HCT116 (cell line): ENCODE measurements around the gene PPP2R5C.

Experiments used
- ELF1 ChIP-seq: IDR thresholded peaks from 2 replicates; pipeline ENCODE4 v1.6.1; 2012; ENCODE audit warnings: low read depth, borderline replicate concordance
- EZH2 ChIP-seq: fragments of 200-600 bp; sonication (generic); IDR thresholded peaks from 2 replicates; pipeline ENCODE4 v1.6.1; 2017; ENCODE audit warnings: antibody characterized with exemption, mixed run types
- EZH2phosphoT487 ChIP-seq: fragments of 200-600 bp; IDR thresholded peaks from 2 replicates; pipeline ENCODE4 v1.6.1; 2018; ENCODE audit warnings: antibody characterized with exemption, borderline replicate concordance
- JUND ChIP-seq: IDR thresholded peaks from 2 replicates; pipeline ENCODE4 v1.6.1; 2012
- POLR2A ChIP-seq: IDR thresholded peaks from 2 replicates; pipeline ENCODE4 v1.7.0; 2011; ENCODE audit warnings: borderline replicate concordance; ENCODE audit not compliant: insufficient read depth, insufficient read length; ENCODE audit errors: extremely low read depth
- TF ChIP-seq, protein P1 (sequence below), 3 experiments: fragments of 200-600 bp in 1 of 3; sonication (generic) in 1 of 3; IDR thresholded peaks in 2 of 3; conservative IDR thresholded peaks in 1 of 3; 2 replicates each; pipeline ENCODE4 v1.5.1; 2012 to 2017; ENCODE audit warnings: low read depth in 2 of 3, low read length in 2 of 3, antibody characterized with exemption in 1 of 3, borderline replicate concordance in 1 of 3, control low read depth in 1 of 3, mild to moderate bottlenecking in 1 of 3, mixed read lengths in 1 of 3, mixed run types in 1 of 3, moderate library complexity in 1 of 3; ENCODE audit not compliant: insufficient read depth in 1 of 3
- TF ChIP-seq, protein P2 (sequence below): IDR thresholded peaks from 2 replicates; pipeline ENCODE4 v1.6.1; 2012

DNA sequence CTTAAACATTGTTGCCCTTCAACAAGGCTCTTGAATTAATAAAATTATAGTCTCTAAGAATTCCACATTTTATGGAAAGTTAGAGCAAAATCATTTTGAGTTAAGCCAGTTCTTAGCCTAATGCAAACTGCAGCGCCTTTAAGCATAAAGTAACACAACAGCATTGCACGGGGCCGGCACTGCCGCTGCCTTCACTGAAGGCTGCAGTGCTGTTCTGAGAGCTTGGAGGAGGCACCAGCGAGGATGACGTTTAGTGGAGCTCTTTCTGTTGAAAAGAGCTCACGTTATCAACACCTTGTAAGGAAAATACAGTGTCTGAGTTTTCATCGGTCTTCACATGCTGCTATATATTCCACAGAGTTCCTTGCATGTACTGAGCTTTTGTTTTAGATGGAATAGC lies 164.6 kb downstream of the PPP2R5C start:
- TF ChIP-seq ELF1: no peak
- TF ChIP-seq, protein P1, sequence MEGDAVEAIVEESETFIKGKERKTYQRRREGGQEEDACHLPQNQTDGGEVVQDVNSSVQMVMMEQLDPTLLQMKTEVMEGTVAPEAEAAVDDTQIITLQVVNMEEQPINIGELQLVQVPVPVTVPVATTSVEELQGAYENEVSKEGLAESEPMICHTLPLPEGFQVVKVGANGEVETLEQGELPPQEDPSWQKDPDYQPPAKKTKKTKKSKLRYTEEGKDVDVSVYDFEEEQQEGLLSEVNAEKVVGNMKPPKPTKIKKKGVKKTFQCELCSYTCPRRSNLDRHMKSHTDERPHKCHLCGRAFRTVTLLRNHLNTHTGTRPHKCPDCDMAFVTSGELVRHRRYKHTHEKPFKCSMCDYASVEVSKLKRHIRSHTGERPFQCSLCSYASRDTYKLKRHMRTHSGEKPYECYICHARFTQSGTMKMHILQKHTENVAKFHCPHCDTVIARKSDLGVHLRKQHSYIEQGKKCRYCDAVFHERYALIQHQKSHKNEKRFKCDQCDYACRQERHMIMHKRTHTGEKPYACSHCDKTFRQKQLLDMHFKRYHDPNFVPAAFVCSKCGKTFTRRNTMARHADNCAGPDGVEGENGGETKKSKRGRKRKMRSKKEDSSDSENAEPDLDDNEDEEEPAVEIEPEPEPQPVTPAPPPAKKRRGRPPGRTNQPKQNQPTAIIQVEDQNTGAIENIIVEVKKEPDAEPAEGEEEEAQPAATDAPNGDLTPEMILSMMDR (IDR thresholded peaks at IDR 0.05 in 2 of 3, conservative IDR thresholded peaks at IDR 0.05 in 1 of 3; ENCODE audit: borderline replicate concordance in 1 of 3, insufficient read depth in 1 of 3, low read depth in 2 of 3, low read length in 2 of 3): no peak
- no peak for TF ChIP-seq EZH2phosphoT487
- no peak for TF ChIP-seq EZH2
- no peak for TF ChIP-seq POLR2A
- no peak for TF ChIP-seq JUND
- TF ChIP-seq, protein P2, sequence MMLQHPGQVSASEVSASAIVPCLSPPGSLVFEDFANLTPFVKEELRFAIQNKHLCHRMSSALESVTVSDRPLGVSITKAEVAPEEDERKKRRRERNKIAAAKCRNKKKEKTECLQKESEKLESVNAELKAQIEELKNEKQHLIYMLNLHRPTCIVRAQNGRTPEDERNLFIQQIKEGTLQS: no peak
